DND-41 (cell line): ENCODE results near the gene DBX1.

Source experiments
- ATAC-seq: fragments of 200-7000 bp; cut with Tn5 transposase; 3 replicates; pipeline ENCODE4 v1.9.1; 2021; ENCODE audit warnings: low read depth; ENCODE audit not compliant: insufficient read depth
- DNase-seq: peaks from one replicate; pipeline ENCODE4 v3.0.0-alpha.2; 2020
- H2AFZ ChIP-seq: 2 replicates; pipeline ENCODE4 v1.6.0; 2012; ENCODE audit warnings: low read depth, low read length
- H3K27ac ChIP-seq: 2 replicates; pipeline ENCODE4 v1.5.1; 2012; ENCODE audit warnings: low read length, inconsistent platforms
- H3K27me3 ChIP-seq: fragments of 200-600 bp; sonication (generic); 2 replicates; pipeline ENCODE4 v1.6.0; 2012; ENCODE audit warnings: low read length, mild to moderate bottlenecking, inconsistent platforms; ENCODE audit not compliant: insufficient read depth, poor library complexity
- H3K36me3 ChIP-seq: 2 replicates; pipeline ENCODE4 v1.5.1; 2012; ENCODE audit warnings: low read length, inconsistent platforms; ENCODE audit not compliant: insufficient read depth
- H3K4me1 ChIP-seq: 2 replicates; pipeline ENCODE4 v1.5.1; 2012; ENCODE audit warnings: mild to moderate bottlenecking, low read length; ENCODE audit not compliant: insufficient read depth
- H3K4me2 ChIP-seq: 2 replicates; pipeline ENCODE4 v1.6.0; 2012; ENCODE audit warnings: mild to moderate bottlenecking, moderate library complexity, low read length, inconsistent platforms; ENCODE audit not compliant: insufficient read depth
- H3K4me3 ChIP-seq, 2 experiments: fragments of 200-600 bp in 1 of 2; shearing (Covaris generic) in 1 of 2; 2 replicates each; pipeline ENCODE4 v1.5.1; 2012 to 2016; ENCODE audit warnings: inconsistent platforms in 2 of 2, low read length in 2 of 2, mild to moderate bottlenecking in 2 of 2, low read depth in 1 of 2, moderate library complexity in 1 of 2
- H3K79me2 ChIP-seq: 2 replicates; pipeline ENCODE4 v1.6.0; 2012; ENCODE audit warnings: low read length, inconsistent platforms; ENCODE audit not compliant: insufficient read depth
- H3K9ac ChIP-seq: 2 replicates; pipeline ENCODE4 v1.6.0; 2012; ENCODE audit warnings: low read depth, mild to moderate bottlenecking, inconsistent platforms, low read length, moderate library complexity
- H3K9me3 ChIP-seq: 2 replicates; pipeline ENCODE4 v1.5.1; 2012; ENCODE audit warnings: low read length, moderate library complexity, mild to moderate bottlenecking, inconsistent platforms; ENCODE audit not compliant: insufficient read depth, severe bottlenecking
- H4K20me1 ChIP-seq: 2 replicates; pipeline ENCODE4 v1.6.0; 2012; ENCODE audit warnings: low read length; ENCODE audit not compliant: insufficient read depth
- EZH2 ChIP-seq: IDR thresholded peaks from 3 replicates; pipeline ENCODE4 v1.6.1; 2012; ENCODE audit warnings: borderline replicate concordance, low read depth, mild to moderate bottlenecking, moderate library complexity, low read length, inconsistent platforms; ENCODE audit not compliant: severe bottlenecking
- TF ChIP-seq, protein P1 (sequence below): IDR thresholded peaks from 2 replicates; pipeline ENCODE4 v1.5.1; 2012; ENCODE audit warnings: borderline replicate concordance, low read length, moderate library complexity, mild to moderate bottlenecking; ENCODE audit not compliant: poor library complexity, severe bottlenecking; ENCODE audit errors: extremely low read depth

The DBX1 gene

DNA sequence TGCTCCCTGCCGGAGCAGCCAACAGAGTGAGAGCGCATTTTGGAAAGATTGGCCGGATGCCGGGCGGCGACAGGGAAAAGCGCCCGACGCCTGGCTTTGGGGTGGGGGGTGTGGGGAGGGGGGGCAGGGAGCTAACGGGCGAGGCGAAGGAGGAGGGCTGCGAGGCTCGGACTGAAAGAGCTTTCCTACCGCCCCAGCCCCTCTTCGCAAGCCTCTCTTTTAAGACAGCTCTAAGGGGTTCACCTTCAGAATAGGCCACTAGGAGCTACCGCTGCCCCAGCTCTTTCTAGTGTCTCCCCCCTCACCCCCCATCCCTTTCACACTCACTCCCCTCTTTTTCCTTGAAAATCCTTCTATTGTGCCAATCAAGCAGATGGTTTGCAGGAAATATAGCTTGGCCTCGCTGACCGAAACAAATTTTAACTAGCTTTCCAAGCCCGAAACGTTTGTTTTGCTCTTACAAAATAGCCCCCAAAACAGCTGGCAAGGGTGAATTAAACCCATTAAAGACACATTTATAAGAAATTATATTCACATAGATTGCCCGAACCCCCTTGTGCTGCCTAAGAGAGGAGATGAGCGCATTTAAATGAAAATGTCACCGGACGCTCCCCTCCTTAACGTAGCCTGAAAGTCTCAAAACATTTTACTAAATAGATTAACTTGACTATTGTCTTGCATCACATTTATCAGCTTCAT, 3.7 kb upstream of the DBX1 start:
- TF ChIP-seq EZH2 = no peak
- TF ChIP-seq, protein P1, sequence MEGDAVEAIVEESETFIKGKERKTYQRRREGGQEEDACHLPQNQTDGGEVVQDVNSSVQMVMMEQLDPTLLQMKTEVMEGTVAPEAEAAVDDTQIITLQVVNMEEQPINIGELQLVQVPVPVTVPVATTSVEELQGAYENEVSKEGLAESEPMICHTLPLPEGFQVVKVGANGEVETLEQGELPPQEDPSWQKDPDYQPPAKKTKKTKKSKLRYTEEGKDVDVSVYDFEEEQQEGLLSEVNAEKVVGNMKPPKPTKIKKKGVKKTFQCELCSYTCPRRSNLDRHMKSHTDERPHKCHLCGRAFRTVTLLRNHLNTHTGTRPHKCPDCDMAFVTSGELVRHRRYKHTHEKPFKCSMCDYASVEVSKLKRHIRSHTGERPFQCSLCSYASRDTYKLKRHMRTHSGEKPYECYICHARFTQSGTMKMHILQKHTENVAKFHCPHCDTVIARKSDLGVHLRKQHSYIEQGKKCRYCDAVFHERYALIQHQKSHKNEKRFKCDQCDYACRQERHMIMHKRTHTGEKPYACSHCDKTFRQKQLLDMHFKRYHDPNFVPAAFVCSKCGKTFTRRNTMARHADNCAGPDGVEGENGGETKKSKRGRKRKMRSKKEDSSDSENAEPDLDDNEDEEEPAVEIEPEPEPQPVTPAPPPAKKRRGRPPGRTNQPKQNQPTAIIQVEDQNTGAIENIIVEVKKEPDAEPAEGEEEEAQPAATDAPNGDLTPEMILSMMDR = no peak
- no peak overlapping the region for H3K9ac ChIP-seq
- no peak overlapping the region for H2AFZ ChIP-seq
- no peaks in the 10 kb centered on the region for H3K9me3 ChIP-seq
- ATAC-seq (no peak), DNase-seq (no peak)
- no peaks in the 10 kb centered on the region for H4K20me1 ChIP-seq
- no peaks in the 10 kb centered on the region for H3K79me2 ChIP-seq
- no peaks in the 10 kb centered on the region for H3K4me1 ChIP-seq
- H3K27ac ChIP-seq = no peak overlapping the region
- no peak overlapping the region for H3K4me2 ChIP-seq
- no peaks in the 10 kb centered on the region for H3K36me3 ChIP-seq
- H3K27me3 ChIP-seq = no peaks in the 10 kb centered on the region
- H3K4me3 ChIP-seq = no peak overlapping the region

DNA sequence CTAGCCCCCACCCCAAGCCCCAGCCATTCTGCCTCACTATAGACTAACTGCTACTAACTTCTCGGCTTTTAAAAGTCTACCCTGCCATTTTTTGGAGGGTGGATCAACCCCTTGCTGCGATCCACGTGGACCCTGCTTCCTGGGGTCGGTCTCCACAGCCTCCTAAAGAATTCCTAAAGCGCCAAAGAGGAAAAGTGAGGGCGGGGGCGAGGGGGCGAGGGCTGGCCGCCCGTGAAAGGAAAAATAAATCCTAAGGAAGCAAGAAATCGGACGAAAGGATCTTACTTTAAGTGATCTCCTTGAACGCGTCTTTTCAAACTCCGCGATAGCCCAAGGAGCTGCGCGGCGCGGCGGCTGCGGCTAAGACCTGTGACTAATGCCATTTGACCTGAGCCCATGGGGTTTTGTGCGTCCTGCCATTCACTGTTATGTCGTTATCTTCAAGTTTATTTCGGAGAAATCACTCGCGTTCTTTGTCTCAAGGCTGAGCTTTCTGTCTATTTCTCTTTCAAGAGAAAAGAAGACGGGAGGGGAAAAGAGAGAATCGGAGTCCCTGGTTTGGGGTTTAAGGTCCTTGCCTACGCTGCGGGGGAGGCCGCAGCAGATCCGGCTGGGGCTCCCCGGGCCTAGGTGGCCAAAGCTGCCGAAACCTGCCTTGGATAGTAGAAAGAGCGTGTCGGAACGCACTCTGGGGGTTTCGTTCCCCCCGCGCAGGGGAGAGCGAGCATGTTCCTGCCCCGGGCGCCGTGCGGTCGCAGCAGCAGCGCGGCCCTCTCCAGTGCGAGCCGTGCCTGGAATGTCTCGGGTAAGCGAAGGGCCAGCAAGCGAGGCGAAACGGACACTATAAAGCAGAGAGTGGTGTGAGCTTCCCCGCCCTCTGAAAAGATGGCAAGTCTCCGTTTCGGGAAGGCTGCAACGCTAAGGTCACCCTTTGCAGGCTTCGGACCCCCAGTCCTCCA, 2.8 kb upstream of the DBX1 start:
- Histone ChIP-seq H3K4me3 (no peak overlapping the region), H3K4me1 (no peaks in the 10 kb centered on the region), H3K4me2 (no peak overlapping the region), H3K79me2 (no peaks in the 10 kb centered on the region), H3K9ac (no peak overlapping the region), H3K9me3 (no peaks in the 10 kb centered on the region), H2AFZ (no peak overlapping the region), H3K36me3 (no peaks in the 10 kb centered on the region), H3K27ac (no peak overlapping the region), H3K27me3 (no peaks in the 10 kb centered on the region), H4K20me1 (no peaks in the 10 kb centered on the region)
- no peak for TF ChIP-seq EZH2
- TF ChIP-seq, protein P1 = no peak
- no peak for ATAC-seq
- no peak for DNase-seq

DNA sequence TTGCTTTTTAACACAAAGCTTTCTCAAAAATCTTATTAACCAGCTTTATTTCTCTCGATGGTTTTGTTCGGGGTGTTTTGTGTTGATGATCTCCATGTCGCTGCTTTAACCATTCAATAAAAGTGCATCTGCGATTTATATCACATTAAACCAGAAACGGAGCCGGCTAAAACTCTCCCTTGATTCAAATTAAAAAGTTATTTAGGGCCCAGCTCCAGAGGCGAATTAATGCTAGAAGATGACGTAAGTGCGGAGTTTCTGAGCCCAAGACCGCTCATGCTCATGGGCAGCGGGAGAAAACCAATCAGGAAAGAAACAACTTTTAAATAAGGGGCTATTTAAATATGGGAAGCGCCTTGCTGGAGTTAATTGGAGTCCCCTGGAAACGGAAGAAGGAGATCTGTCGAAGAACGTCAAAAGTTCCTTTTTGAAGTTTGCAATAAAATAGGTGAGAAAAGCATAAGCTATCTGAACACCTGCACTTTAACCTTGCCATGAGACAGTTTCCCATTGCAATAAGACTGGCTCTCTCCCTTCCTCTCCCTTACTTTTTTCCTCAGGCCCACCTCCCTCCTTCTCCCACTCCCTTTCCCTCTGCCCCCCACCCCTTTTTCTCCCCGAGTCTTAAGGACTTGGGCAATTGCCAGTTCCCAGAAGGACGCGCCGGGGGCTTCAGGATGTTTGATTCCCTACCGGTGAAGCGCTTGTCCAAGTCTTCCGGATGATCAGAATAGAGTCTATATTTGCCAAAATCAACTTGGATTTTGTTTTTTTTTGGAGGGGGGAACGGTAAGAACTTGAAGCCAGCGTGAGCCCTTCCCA, 1.9 kb upstream of the DBX1 start:
- no peak for ATAC-seq
- Histone ChIP-seq H3K36me3 (no peaks in the 10 kb centered on the region), H4K20me1 (no peaks in the 10 kb centered on the region), H3K27me3 (no peaks in the 10 kb centered on the region), H3K79me2 (no peaks in the 10 kb centered on the region), H3K4me1 (no peaks in the 10 kb centered on the region), H3K27ac (no peak overlapping the region), H3K9me3 (no peaks in the 10 kb centered on the region), H3K9ac (no peak overlapping the region), H3K4me2 (no peak overlapping the region), H2AFZ (no peak overlapping the region), H3K4me3 (no peak overlapping the region)
- TF ChIP-seq, protein P1 = no peak
- TF ChIP-seq EZH2 = no peak
- DNase-seq = no peak
